ENCODE measurements around the gene HEATR5B.

HEATR5B gene

DNA sequence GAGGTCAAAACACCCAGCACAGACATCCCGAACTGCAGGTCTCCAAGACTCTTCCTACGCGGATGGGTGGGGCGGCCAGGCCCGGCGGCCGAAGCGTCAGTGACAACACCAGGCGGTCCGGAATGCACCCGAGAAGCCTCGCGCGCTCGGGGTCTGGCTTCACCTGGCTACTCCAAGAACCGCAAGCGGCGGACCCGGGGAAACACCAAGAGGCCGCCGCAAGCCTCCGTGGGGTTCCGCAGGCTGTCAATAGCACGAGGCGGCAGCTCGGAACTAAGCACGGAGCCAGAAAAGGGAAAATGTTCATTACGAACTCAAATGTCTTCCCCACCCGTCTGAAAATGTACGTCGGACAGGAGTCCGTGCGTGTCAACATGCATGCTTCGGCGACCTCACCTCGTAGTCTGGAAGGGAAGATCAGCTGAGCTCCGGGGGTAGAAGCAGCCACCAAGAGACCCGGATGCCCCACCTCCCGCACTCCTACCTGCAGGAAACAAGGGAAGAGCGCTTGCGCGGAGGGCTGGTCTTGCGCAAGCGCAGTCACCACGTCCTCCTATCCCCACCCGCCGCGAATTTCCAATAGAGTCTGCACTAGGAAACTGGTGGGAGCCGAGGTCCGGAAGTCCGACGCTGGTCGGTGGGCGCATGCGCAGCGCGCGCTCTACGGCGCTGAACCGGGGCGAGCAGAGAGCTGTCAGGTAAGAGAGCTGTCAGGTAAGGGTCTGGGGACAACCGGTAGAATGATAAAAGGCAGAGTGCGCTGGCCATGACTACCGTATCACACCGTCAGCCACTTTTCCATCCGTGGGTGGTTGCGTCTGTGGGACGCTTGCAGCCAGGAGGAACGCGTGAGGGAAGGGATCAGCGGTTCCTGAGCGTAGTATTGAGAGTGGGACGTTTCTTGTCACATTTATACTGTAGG lies at the start of gene HEATR5B, which contains the start of gene GPATCH11:
Gene HEATR5B, minus strand, starts transcription at position 500 of the 922 bp plus-strand sequence. CDS start 958 bp downstream, outside the sequence.
Gene GPATCH11, plus strand, starts transcription at position 646 of the 922 bp plus-strand sequence. CDS start 3,864 bp downstream, outside the sequence.
- peak; percentile 95 for DNase-seq

- DNase-seq, result no peak
Observed at GRCh38 chr2:37132914-37133313, 48.7 kb upstream of the HEATR5B start.

DNA sequence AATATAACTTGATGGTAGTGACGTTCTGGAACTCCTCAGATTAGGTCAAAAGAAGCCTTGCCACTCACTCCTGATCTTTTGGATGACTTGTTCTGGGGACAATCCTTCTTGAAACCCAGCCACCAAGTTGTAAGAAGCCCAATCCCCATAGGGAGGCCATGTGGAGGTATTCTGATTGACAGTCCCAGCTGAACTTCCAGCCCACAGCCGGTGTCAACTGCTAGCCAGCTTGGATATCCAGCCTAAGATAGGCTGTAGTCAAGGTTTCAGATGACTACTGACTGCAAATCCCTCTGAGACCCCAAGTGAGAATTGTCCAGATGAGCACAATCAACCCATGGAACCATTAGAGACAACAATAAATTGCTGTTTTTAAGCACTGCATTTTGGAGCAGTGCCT lies 41.2 kb upstream of the HEATR5B start:
- no peak for DNase-seq

DNA sequence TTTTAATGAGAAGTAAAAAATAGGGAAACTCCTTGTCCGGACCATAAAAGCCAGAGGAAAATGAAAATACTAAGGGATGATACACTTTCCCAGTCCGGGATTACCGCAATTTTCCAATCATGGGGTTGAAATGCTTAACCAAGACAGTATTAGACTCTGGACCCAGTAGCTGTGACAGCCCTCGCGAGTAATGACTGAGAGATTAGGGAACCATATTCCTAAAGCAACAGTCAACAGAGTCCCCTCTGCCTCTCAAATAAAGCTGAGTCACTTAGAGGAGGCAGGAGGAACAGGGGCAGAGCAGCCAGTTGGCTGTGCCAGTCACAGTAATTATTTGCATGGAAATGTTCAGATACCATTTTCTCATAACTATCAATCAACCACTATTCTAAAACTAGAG lies 35.0 kb upstream of the HEATR5B start:
- no peak for DNase-seq

DNA sequence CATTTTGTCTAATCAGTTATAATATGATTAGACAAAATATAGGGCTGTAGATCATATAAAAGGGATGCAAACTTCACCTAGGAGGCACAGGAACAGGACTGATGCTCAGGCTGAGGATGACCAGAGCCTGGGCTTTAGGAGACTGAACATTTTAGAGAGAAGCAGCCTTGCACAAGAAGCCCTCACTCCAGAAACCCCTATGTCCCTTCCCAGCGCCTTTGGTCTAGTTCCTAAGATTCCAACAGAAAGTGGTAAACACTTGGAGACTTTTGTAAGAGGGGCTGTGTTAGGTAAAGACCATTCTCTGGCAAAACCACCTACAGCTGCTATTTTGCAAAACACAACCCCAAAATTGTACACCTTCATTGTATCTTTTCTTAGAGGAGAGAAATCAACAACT lies 33.4 kb upstream of the HEATR5B start:
- DNase-seq, result no peak

GRCh38 chr2:37111958-37112357 lies 27.8 kb upstream of the HEATR5B start:
- DNase-seq, result no peak

DNA sequence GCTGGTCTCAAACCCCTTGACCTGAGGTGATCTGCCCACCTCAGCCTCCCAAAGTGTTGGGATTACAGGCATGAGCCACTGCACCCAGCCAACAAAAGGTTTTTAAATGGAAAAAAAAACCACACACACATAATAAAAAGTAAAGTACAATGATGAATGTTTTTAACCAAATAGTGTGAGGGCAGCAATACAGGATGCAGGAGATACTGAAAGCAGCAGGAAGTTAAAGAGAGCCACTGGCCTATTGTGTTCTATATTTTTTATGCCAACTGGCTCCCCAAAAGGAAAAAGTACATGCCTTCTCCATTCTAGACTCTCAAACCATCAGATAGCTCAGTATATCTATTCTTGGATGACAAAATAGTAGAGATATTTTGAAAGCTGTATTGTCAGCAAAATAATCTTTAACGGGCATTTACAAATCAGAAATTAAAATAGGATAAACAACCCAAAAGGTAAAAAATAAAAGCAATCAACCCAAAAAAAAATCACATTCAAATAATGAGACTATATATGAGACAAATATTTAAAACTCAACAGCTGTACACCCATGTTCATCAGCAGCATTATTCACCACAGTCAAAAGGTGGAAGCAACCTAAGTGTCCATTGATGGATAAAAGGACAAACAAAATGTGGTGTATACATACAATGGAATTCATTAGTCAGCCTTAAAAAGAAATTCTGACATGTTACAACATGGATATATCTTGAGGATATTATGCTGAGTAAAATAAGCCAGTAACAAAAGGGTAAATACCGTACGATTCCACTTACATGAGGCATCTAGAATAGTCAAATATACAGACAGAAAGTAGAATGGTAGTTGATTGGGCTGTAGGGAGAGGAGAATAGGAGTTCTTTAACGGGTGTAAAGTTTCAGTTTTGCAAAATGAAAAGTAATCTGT lies 26.4 kb upstream of the HEATR5B start:
- no peak for DNase-seq

- DNase-seq, result no peak
Observed at GRCh38 chr2:37109523-37109922, 25.4 kb upstream of the HEATR5B start.

DNA sequence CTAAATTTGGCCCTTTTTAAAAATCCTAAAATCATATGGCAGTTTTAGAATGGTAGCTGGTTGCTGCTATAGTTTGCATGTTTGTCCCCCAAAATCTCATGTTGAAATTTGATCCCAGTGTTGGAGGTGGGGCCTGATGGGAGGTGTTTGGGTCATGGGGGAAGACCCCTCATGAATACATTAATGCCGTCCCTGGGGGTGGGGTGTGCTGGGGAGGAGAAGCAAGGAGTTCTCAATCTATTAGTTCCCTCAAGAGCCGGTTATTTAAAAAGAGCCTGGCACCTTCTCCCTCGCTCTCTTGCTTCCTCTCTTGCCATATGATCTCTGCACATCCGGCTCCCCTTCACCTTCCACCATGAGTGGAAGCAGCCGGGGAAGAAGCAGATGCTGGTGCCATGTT lies 21.0 kb upstream of the HEATR5B start:
- no peak for DNase-seq

- DNase-seq, result no peak
Observed at GRCh38 chr2:37104178-37104577, 20.0 kb upstream of the HEATR5B start.

DNA sequence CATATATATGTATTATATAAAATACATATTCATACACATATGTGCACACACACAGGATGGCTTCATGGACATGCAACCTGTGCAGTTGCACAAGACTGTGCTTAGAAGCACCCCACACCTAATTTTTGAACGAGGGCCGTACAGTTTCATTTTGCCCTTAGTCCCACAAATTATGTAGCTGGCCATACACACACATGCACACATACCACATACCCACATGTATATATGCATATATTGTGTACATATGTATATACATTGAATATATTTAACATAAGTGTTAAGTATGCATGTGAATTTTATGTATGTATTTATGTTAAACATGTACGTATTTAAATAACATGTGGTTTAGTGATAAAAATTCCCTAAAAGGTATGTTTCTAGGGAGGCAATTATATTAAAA lies 18.4 kb upstream of the HEATR5B start:
- no peak for DNase-seq

DNA sequence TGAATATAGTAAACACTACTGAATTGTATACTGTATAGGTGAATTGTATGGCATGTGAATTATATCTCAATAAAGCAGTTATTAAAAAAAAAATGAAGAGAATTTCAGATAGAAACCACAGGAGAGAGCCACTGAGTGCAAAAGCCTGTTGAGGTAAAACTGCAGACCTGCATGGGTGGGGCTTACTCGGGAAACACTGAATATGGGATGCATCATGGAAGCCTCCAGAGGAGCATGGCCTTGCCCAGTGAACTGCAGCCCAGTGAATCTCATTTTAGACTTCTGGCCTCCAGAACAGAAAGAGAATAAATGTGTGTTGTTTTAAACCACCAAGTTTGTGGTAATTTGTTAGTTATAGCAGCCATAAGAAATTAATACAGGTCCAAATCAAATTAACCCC lies 15.9 kb upstream of the HEATR5B start:
- DNase-seq, result no peak

DNA sequence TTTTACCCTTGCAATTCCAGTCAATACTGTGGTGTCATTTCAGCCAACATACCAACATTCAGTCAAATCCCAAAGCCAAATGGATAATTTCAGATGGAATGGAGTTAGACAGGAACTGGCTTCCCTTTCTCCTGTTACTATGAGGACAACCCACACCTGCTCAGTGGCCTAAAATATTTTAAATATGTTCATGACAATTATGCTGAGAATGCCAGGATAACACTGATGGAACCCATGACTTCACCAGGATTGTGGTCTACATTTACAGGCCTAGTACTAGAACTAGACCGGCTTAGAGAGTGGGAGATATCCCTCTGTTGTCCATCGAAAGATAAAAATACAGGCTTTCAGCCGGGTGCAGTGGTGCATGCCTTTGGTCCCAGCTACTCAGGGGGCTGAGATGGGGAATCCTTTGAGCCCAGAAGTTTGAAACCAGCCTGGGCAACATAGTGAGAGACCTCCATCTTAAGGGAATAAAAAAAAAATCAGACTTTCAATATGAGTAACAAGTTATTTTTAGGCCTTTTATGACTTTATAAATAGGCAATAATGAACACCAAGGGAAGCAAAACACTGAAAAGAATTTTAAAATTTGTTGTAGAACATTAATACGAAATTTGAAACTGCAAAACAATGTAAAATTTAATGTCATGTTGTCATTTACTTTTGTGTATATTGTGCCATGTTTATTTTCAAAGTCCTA lies 14.4 kb upstream of the HEATR5B start:
- no peak for DNase-seq

DNA sequence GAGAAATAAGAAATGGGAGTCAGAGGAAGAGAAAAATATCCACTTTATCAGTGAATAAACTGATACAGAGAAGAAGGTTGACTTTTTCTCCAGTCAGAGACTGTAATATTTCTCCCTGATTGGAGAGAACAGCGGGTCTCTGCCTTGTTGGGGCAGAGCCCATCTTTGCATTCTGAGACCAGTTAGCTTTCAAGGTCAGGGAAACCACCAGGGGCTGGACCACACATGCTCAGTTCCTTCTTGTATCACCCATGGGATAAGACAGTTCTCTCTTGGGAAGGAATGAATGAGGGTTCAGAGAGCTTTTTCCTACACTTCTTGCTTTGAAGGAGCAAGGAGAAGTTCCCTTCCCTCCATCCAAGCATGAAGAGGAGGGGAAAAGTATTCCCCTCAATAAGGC lies 12.4 kb upstream of the HEATR5B start:
- DNase-seq, result no peak

- no peak for DNase-seq
Observed at GRCh38 chr2:37091873-37092272, 7.7 kb upstream of the HEATR5B start.

DNA sequence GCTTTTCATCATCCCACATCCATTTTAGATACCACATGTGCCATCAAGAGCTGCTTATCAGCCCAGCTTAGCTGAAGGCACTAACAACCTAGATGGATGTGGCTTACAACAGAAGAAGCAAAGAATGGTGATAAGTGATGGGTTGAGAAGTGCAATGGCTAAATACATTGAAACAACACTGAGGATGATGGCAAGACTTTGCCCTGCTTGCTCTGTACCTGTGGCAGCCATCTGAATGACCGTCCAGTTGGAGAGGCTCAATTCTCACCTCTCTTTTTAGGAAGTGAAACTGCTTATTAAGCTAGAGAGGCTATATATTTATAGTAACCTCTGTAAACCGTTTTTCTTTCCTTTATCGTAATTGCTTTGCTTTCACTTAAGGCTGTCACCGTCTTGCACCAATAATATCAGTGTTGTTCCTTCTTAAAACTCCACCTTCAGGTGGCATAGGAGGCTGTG lies 5.9 kb upstream of the HEATR5B start:
- no peak for DNase-seq

GRCh38 chr2:37085731-37086147 lies 1.6 kb upstream of the HEATR5B start:
- no peak for DNase-seq

GRCh38 chr2:37084797-37085196 lies 625 bp upstream of the HEATR5B start:
- DNase-seq, result no peak

DNA sequence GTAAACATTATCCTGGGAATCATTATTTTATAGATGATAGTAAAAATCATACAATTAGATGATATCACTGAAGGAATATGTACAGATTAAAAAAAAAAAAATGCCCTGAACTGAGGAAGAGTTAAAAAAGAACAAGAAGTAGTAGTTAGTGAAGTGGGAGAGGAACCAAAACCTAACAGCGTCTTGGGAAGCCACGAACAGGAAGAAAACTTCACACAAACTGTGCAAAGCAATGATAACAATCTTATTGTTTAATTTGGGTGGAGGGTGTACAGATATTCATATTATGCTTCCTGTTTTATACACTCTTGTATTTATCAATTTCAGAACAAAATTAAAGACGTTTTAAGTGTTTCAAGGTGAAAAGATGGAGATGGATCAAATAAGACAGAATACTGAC lies 3.5 kb downstream of the HEATR5B start:
- no peak for DNase-seq

DNA sequence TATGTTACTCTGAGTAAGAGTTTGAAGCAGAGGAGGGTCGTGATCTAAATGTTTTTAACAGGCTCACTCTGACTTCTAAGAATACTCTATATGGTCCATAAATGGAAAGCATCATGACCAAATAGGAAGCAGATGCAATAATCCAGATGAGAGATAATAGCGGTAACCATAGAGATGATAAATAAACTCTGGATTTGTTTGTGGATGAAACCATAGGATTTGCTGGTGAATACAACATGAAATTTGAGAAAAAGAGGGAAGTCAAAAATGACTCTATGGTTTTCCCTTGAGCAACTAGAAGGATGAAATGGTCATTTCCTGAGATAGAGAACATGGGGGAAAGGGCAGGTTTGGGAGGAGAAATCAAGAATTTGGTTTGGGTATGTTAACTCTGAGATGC lies 3.9 kb downstream of the HEATR5B start:
- no peak for DNase-seq

- no peak for DNase-seq
Observed at GRCh38 chr2:37070931-37071330, 13.2 kb downstream of the HEATR5B start.

- DNase-seq, result no peak
Observed at GRCh38 chr2:37068686-37069085, 15.5 kb downstream of the HEATR5B start.

DNA sequence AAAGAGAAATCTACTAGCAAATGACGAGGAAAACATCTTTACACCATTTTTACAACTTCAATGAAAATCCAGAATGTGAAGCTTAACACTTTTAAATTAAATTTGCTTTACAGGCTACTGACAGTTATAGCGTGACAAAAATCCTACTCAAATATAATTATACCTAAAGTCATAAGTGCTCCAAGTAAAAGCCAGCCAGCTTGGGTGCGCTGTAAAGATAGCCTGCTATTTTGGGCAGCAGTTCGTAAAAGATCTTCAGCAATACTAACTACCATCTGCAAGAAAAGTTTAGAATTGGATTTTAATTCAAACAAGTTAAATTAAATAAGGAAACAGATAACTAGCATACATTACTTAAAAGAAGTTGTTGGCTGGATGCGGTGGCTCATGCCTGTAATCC lies 22.4 kb downstream of the HEATR5B start:
- no peak for DNase-seq
